GM19023 (cell line): ENCODE measurements around the gene CNGA3.
"Not testable (repeated sequence)": the region's sequence is repeated elsewhere in the genome, so short reads cannot be mapped to it uniquely, and the experiment has no call there.

Experiments
- ATAC-seq: cut with Tn5 transposase; IDR thresholded peaks from one replicate; pipeline ENCODE4 v1.9.1; 2021; ENCODE audit warnings: mild to moderate bottlenecking, moderate library complexity; ENCODE audit not compliant: unreplicated experiment

Gene CNGA3

GRCh38 chr2:98395977-98396376 lies 49.7 kb downstream of the CNGA3 start:
- no peak for ATAC-seq

GRCh38 chr2:98396745-98397355 lies 50.6 kb downstream of the CNGA3 start:
- ATAC-seq, result no peak

- no peak for ATAC-seq
Measured at GRCh38 chr2:98399140-98399539, 52.9 kb downstream of the CNGA3 start.

GRCh38 chr2:98403878-98404277 lies 57.6 kb downstream of the CNGA3 start:
- no peak for ATAC-seq

- ATAC-seq, result no peak
Measured at GRCh38 chr2:98404556-98405250, 58.4 kb downstream of the CNGA3 start.

- no peak for ATAC-seq
Measured at GRCh38 chr2:98405301-98405700, 59.0 kb downstream of the CNGA3 start.

- no peak for ATAC-seq
Measured at GRCh38 chr2:98408155-98408554, 61.9 kb downstream of the CNGA3 start.

- no peak for ATAC-seq
Measured at GRCh38 chr2:98412751-98413458, 66.6 kb downstream of the CNGA3 start.

GRCh38 chr2:98414246-98414645 lies 68.0 kb downstream of the CNGA3 start:
- not testable (repeated sequence) for ATAC-seq

GRCh38 chr2:98415719-98416248 lies 69.5 kb downstream of the CNGA3 start:
- not testable (repeated sequence) for ATAC-seq

GRCh38 chr2:98416383-98417159 lies 70.3 kb downstream of the CNGA3 start:
- ATAC-seq, result no peak

- ATAC-seq, result no peak
Measured at GRCh38 chr2:98419544-98419943, 73.3 kb downstream of the CNGA3 start.

GRCh38 chr2:98419977-98420725 lies 73.9 kb downstream of the CNGA3 start:
- ATAC-seq, result no peak

GRCh38 chr2:98422449-98422848 lies 76.2 kb downstream of the CNGA3 start:
- ATAC-seq, result no peak

- ATAC-seq, result no peak
Measured at GRCh38 chr2:98426771-98427170, 80.5 kb downstream of the CNGA3 start.

GRCh38 chr2:98432145-98432544 lies 85.9 kb downstream of the CNGA3 start:
- ATAC-seq, result no peak

- no peak for ATAC-seq
Measured at GRCh38 chr2:98433363-98433964, 87.2 kb downstream of the CNGA3 start.

GRCh38 chr2:98434492-98434891 lies 88.2 kb downstream of the CNGA3 start:
- no peak for ATAC-seq

- not testable (repeated sequence) for ATAC-seq
Measured at GRCh38 chr2:98435670-98436069, 89.4 kb downstream of the CNGA3 start.

GRCh38 chr2:98436734-98437133 lies 90.5 kb downstream of the CNGA3 start:
- no peak for ATAC-seq
